Activated T-helper 17 cell treated with anti-CD3 and anti-CD28 coated beads, Interleukin-2, amount 50 U/mL, for 72 hours (primary cell): ENCODE measurements around the gene AKR7A2. TPM values are rescaled to one million over a fixed set of nuclear protein-coding genes. Genes with fewer than 3 reads are reported as not detected.
"Not testable (repeated sequence)": the region's sequence is repeated elsewhere in the genome, so short reads cannot be mapped to it uniquely, and the experiment has no call there.

ENCODE experiments used
- ATAC-seq: fragments of 150-1000 bp; cut with Tn5 transposase; replicated peaks from 2 replicates; pipeline ENCODE4 v1.10.0; 2021; ENCODE audit warnings: mild to moderate bottlenecking, moderate library complexity
- H3K27ac Mint-ChIP-seq: one replicate; pipeline ENCODE4 v1.8.0; 2022; ENCODE audit warnings: mixed read lengths
- H3K27me3 Mint-ChIP-seq: one replicate; pipeline ENCODE4 v1.8.0; 2022; ENCODE audit warnings: mixed read lengths
- H3K36me3 Mint-ChIP-seq: one replicate; pipeline ENCODE4 v1.8.0; 2022; ENCODE audit warnings: low read depth, mild to moderate bottlenecking, mixed read lengths
- H3K4me1 Mint-ChIP-seq: one replicate; pipeline ENCODE4 v1.8.0; 2022; ENCODE audit warnings: mixed read lengths
- H3K4me3 Mint-ChIP-seq: one replicate; pipeline ENCODE4 v1.8.0; 2022; ENCODE audit warnings: mild to moderate bottlenecking, mixed read lengths
- H3K9me3 Mint-ChIP-seq: one replicate; pipeline ENCODE4 v1.8.0; 2022; ENCODE audit warnings: mixed read lengths
- total RNA-seq, 2 donors: library from RNA; stranded (reverse); gene quantifications; one replicate each; pipeline ENCODE4 v1.2.3, GENCODE V29; 2022

The AKR7A2 gene
- total RNA-seq, 2 donors from 2014 or later: 37.1 to 61.4 TPM

GRCh38 chr1:19285807-19286206, 26.1 kb downstream of the AKR7A2 start:
- H3K4me1 Mint-ChIP-seq, ATAC-seq, H3K9me3 Mint-ChIP-seq, H3K27ac Mint-ChIP-seq, H3K4me3 Mint-ChIP-seq, H3K36me3 Mint-ChIP-seq: not testable (repeated sequence)
- H3K27me3 Mint-ChIP-seq: peaks cover 10% of the 10 kb centered on the region

GRCh38 chr1:19285366-19285765, 26.6 kb downstream of the AKR7A2 start:
- H3K36me3 Mint-ChIP-seq, H3K9me3 Mint-ChIP-seq: not testable (repeated sequence)

GRCh38 chr1:19284881-19285280, 27.1 kb downstream of the AKR7A2 start:
- no peak overlapping the region for H3K4me3 Mint-ChIP-seq
- H3K36me3 Mint-ChIP-seq: no peaks in the 10 kb centered on the region
- peak overlapping the region; percentile 22 for H3K27ac Mint-ChIP-seq
- ATAC-seq: no peak
- H3K9me3 Mint-ChIP-seq: no peaks in the 10 kb centered on the region
- no peaks in the 10 kb centered on the region for H3K4me1 Mint-ChIP-seq
- peaks cover 10% of the 10 kb centered on the region for H3K27me3 Mint-ChIP-seq

More at GRCh38 chr1:19285366-19285765, 26.6 kb downstream of the AKR7A2 start:
- not testable (repeated sequence) for H3K4me1 Mint-ChIP-seq, ATAC-seq, H3K4me3 Mint-ChIP-seq
- Mint-ChIP-seq H3K27me3 (peaks cover 10% of the 10 kb centered on the region), H3K27ac (peak overlapping the region; percentile 22)

- H3K36me3 Mint-ChIP-seq: no peaks in the 10 kb centered on the region
- no peaks in the 10 kb centered on the region for H3K4me1 Mint-ChIP-seq
- ATAC-seq: no peak
- H3K27me3 Mint-ChIP-seq: peaks cover 4% of the 10 kb centered on the region
- H3K27ac Mint-ChIP-seq: no peak overlapping the region
- H3K4me3 Mint-ChIP-seq: no peak overlapping the region
- no peaks in the 10 kb centered on the region for H3K9me3 Mint-ChIP-seq
These were observed 28.1 kb downstream of the AKR7A2 start for GRCh38 chr1:19283891-19284290.

GRCh38 chr1:19274636-19275035, 37.3 kb downstream of the AKR7A2 start:
- H3K27ac Mint-ChIP-seq: no peak overlapping the region
- no peak overlapping the region for H3K4me3 Mint-ChIP-seq
- ATAC-seq: no peak
- H3K36me3 Mint-ChIP-seq: peaks cover 6% of the 10 kb centered on the region
- peaks cover 11% of the 10 kb centered on the region for H3K27me3 Mint-ChIP-seq
- H3K9me3 Mint-ChIP-seq: peaks cover 3% of the 10 kb centered on the region
- no peaks in the 10 kb centered on the region for H3K4me1 Mint-ChIP-seq

DNA sequence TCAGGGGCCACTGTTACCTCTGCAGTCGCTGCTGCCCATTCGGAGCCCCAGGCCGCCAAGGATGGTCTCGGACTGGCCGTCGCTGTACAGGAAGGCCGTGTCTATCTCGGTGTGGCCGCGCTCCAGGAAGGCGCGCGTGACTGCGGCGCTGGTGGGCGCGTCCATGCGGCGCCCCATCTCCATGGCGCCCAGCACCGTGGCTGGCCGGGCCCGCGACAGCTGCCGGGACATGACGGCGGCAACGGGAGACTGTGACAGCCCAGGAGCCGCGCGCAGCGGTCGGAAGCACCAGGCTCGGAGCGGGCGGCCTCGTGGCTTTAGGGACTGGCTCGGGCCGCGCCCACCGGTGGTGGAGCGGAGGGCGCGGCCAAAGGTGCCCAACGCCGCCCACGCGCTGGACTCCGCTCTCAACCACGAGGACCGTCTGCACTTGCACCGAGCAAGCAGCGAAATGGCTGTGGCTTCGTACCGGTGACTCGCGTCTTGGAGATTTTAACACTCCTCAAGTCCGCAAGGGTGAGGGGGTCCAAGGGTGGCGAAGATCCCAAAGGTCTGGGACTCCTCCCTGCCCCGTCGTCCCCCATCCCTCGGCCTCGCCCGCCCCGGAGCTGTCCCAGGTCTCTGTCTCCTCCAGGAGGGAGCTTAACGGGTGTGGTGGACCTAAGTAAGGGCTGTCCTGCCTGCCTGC, 38.0 kb downstream of the AKR7A2 start:
- not testable (repeated sequence) for H3K36me3 Mint-ChIP-seq, H3K4me3 Mint-ChIP-seq, H3K9me3 Mint-ChIP-seq, H3K27ac Mint-ChIP-seq, H3K4me1 Mint-ChIP-seq
- ATAC-seq: peak; percentile 21
- peaks cover 11% of the 10 kb centered on the region for H3K27me3 Mint-ChIP-seq

GRCh38 chr1:19273106-19273843, 38.7 kb downstream of the AKR7A2 start:
- Mint-ChIP-seq H3K36me3 (peaks cover 6% of the 10 kb centered on the region), H3K9me3 (peaks cover 3% of the 10 kb centered on the region), H3K27me3 (peaks cover 11% of the 10 kb centered on the region), H3K27ac (no peak overlapping the region), H3K4me3 (no peak overlapping the region), H3K4me1 (no peaks in the 10 kb centered on the region)
- no peak for ATAC-seq

GRCh38 chr1:19272064-19272463, 39.9 kb downstream of the AKR7A2 start:
- H3K27me3 Mint-ChIP-seq: peaks cover 11% of the 10 kb centered on the region
- H3K9me3 Mint-ChIP-seq: peaks cover 3% of the 10 kb centered on the region
- no peak overlapping the region for H3K4me3 Mint-ChIP-seq
- H3K27ac Mint-ChIP-seq: no peak overlapping the region
- peaks cover 6% of the 10 kb centered on the region for H3K36me3 Mint-ChIP-seq
- no peaks in the 10 kb centered on the region for H3K4me1 Mint-ChIP-seq
- no peak for ATAC-seq

GRCh38 chr1:19270343-19270730, 41.6 kb downstream of the AKR7A2 start:
- peaks cover 11% of the 10 kb centered on the region for H3K27me3 Mint-ChIP-seq
- not testable (repeated sequence) for H3K36me3 Mint-ChIP-seq, H3K4me1 Mint-ChIP-seq, ATAC-seq, H3K27ac Mint-ChIP-seq, H3K4me3 Mint-ChIP-seq, H3K9me3 Mint-ChIP-seq

GRCh38 chr1:19269427-19270342, 42.3 kb downstream of the AKR7A2 start:
- H3K9me3 Mint-ChIP-seq, H3K4me1 Mint-ChIP-seq, H3K4me3 Mint-ChIP-seq, H3K27ac Mint-ChIP-seq, ATAC-seq, H3K36me3 Mint-ChIP-seq: not testable (repeated sequence)
- peaks cover 11% of the 10 kb centered on the region for H3K27me3 Mint-ChIP-seq

GRCh38 chr1:19268445-19268844, 43.5 kb downstream of the AKR7A2 start:
- peaks cover 10% of the 10 kb centered on the region for H3K27me3 Mint-ChIP-seq
- no peak overlapping the region for H3K27ac Mint-ChIP-seq
- H3K4me3 Mint-ChIP-seq: no peak overlapping the region
- H3K9me3 Mint-ChIP-seq: no peaks in the 10 kb centered on the region
- peaks cover 6% of the 10 kb centered on the region for H3K36me3 Mint-ChIP-seq
- no peaks in the 10 kb centered on the region for H3K4me1 Mint-ChIP-seq
- ATAC-seq: no peak

- Mint-ChIP-seq H3K36me3 (peaks cover 37% of the 10 kb centered on the region), H3K27me3 (no peaks in the 10 kb centered on the region), H3K27ac (no peak overlapping the region), H3K4me3 (no peak overlapping the region), H3K4me1 (peaks cover under 1% of the 10 kb centered on the region), H3K9me3 (no peaks in the 10 kb centered on the region)
- no peak for ATAC-seq
These were observed 49.2 kb downstream of the AKR7A2 start for GRCh38 chr1:19262744-19263143.

DNA sequence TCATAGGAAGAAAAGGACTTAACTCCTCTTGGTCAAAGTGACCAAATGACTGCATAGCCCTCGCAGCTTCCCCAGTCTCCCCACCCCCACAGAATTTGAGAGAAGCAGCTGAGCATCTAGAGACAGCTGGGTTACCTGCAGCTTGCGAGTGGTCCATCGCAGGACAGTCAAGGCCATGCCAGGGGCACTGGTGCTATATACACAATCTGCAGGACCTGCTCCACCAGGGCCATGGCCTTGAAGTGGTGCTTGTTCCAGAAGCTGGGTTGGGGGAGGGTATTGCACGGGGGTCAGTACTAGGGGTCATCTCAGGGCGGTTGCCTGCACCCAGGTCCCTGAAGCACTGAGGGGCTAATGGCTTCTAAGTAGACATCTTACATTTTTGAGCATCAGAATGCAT, 49.9 kb downstream of the AKR7A2 start:
- no peaks in the 10 kb centered on the region for H3K27me3 Mint-ChIP-seq
- ATAC-seq: no peak
- H3K36me3 Mint-ChIP-seq: peaks cover 44% of the 10 kb centered on the region
- no peak overlapping the region for H3K4me3 Mint-ChIP-seq
- no peaks in the 10 kb centered on the region for H3K9me3 Mint-ChIP-seq
- H3K4me1 Mint-ChIP-seq: peaks cover 7% of the 10 kb centered on the region
- H3K27ac Mint-ChIP-seq: no peak overlapping the region

- H3K27me3 Mint-ChIP-seq: no peaks in the 10 kb centered on the region
- ATAC-seq: no peak
- H3K36me3 Mint-ChIP-seq: peaks cover 60% of the 10 kb centered on the region
- H3K9me3 Mint-ChIP-seq: no peaks in the 10 kb centered on the region
- H3K4me1 Mint-ChIP-seq: peaks cover 19% of the 10 kb centered on the region
- H3K4me3 Mint-ChIP-seq: no peak overlapping the region
- H3K27ac Mint-ChIP-seq: peak overlapping the region; percentile 10
These were observed 51.5 kb downstream of the AKR7A2 start for GRCh38 chr1:19260211-19261138.
